Measurements from ENCODE around the gene LCP2. TPM values are rescaled to one million over a fixed set of nuclear protein-coding genes. Genes with fewer than 3 reads are reported as not detected.

The LCP2 gene
- total and polyA plus RNA-seq, 2 of the 8 experiments (the other 6 are each of a cell fraction or from before 2014, with no cell fraction given), result 0.26 to 0.33 TPM

DNA sequence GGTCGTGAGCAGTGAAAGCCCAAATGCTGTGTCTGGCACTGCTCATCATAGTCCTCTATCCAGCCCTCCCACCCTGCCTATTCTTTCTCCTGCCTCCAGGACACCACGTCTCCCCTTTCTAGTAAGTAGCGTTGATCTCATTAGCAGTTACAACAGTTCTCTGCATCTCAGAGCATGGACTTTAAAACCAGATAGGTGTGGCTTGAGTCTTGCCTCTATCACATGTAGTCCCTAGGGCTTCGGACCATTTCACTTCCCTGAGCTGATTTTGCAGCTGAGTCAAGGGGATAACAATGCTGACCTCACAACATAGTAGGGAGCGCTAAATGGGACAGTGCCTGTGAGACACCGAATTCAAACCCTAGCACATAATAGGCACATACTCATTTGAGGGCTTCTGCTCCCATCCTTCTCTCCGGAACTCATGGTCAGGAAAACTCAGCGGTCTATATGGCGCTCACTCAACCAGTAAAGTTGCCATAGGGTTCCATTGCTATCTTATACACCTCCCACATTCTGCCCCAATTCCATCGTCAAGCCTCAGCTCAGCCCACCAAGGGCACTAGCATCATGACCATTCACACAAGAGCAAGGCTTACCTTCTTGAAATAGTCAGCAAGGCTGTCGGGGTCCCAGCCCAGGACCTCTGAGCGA is 515 bp downstream of the LCP2 start:
- Histone ChIP-seq H3K23ac (ENCODE audit: insufficient read length) (no peak overlapping the region), H3K79me1 (ENCODE audit: low read depth, low read length) (no peaks in the 10 kb centered on the region), H3K36me3 (ENCODE audit: control insufficient read depth in 2 of 4, insufficient read depth in 4 of 4, low read length in 3 of 4) (no peaks in the 10 kb centered on the region), H2BK5ac (ENCODE audit: low read depth, low read length) (no peak overlapping the region), H3K23me2 (ENCODE audit: low read depth, low read length) (no peaks in the 10 kb centered on the region), H3K9ac (replicated peaks in 1 of 4; ENCODE audit: extremely low read depth in 1 of 4, low read depth in 3 of 4, low read length in 3 of 4) (no peak overlapping the region), H3K4me3 (ENCODE audit: extremely low read depth in 1 of 4, insufficient read depth in 2 of 4, low read depth in 3 of 4, low read length in 4 of 4) (no peak overlapping the region), H2AK5ac (ENCODE audit: low read depth, low read length) (no peak overlapping the region), H3K56ac (replicated peaks; ENCODE audit: insufficient read length, low read depth, low read length) (no peak overlapping the region), H2BK12ac (ENCODE audit: low read depth, low read length) (no peak overlapping the region), H3K9me3 (ENCODE audit: insufficient read depth in 2 of 2, low read depth in 1 of 2, low read length in 1 of 2) (no peaks in the 10 kb centered on the region), H2BK120ac (replicated peaks; ENCODE audit: low read depth, low read length) (no peak overlapping the region), H3K4me2 (ENCODE audit: insufficient read depth in 1 of 2, low read depth in 2 of 2, low read length in 2 of 2) (no peak overlapping the region), H4K8ac (ENCODE audit: extremely low read depth, insufficient read depth, low read length) (no peak overlapping the region), H3K79me2 (ENCODE audit: control insufficient read depth in 1 of 2, insufficient read depth in 2 of 2, low read length in 2 of 2) (no peaks in the 10 kb centered on the region), H3K27ac (ENCODE audit: low read depth, low read length) (no peak overlapping the region), H3K4ac (replicated peaks; ENCODE audit: insufficient read length, low read depth, low read length) (no peak overlapping the region), H3K27me3 (replicated peaks in 1 of 4; ENCODE audit: control insufficient read depth in 3 of 4, extremely low read depth in 1 of 4, insufficient read depth in 3 of 4, low read length in 3 of 4) (peaks cover 0 to 1% (median 0%) of the 10 kb centered on the region in 4 experiments; a peak in 3 of 7 replicates), H3K18ac (ENCODE audit: extremely low read depth, low read length) (no peak overlapping the region), H2AFZ (ENCODE audit: low read length) (no peak overlapping the region), H4K20me1 (replicated peaks in 1 of 2; ENCODE audit: control insufficient read depth in 1 of 2, insufficient read depth in 2 of 2, low read length in 2 of 2) (no peaks in the 10 kb centered on the region), H2BK15ac (ENCODE audit: low read length) (no peak overlapping the region), H4K91ac (replicated peaks; ENCODE audit: insufficient read length, low read length) (no peak overlapping the region), H3K14ac (ENCODE audit: insufficient read length) (no peak overlapping the region), H2BK20ac (ENCODE audit: low read length) (no peak overlapping the region), H4K5ac (ENCODE audit: insufficient read length, low read depth, low read length) (no peak overlapping the region), H3K4me1 (replicated peaks in 1 of 4; ENCODE audit: control insufficient read depth in 3 of 4, insufficient read depth in 4 of 4, low read length in 3 of 4) (peaks cover 0 to 6% (median 1%) of the 10 kb centered on the region in 4 experiments; a peak in 3 of 7 replicates)
- FAIRE-seq (no peak), DNase-seq (ENCODE audit: low read depth in 1 of 2, low spot score in 2 of 2) (no peak)
- ChIA-PET POLR2A (ENCODE audit: partially characterized antibody) (interaction anchor here (1.1 kb wide), 1 partner anchor 18 kb away, joined by 5 read pairs; no protein-coding TSS in a partner anchor), CTCF (ENCODE audit: partially characterized antibody) (interaction anchor here (0.7 to 2.4 kb wide), 12 partner anchors 8 to 71 kb away, joined by 3 to 12 read pairs (median 4); no protein-coding TSS in a partner anchor)
- WGBS, 2 experiments (ENCODE audit: extremely low coverage in 1 of 2, insufficient coverage in 1 of 2, insufficient read length in 1 of 2, insufficient replicate concordance in 2 of 2, low coverage in 1 of 2, low lambda C conversion rate in 2 of 2, missing lambda C conversion rate in 1 of 2), result 93% methylated on average over 12 of the region's 12 CpGs; no CpG with 5 or more reads in 1 of the 2 experiments
- TF ChIP-seq HDAC2 (IDR thresholded peaks at IDR 0.05; ENCODE audit: borderline replicate concordance in 1 of 2, low read depth in 2 of 2, low read length in 2 of 2) (no peak), YY1 (IDR thresholded peaks at IDR 0.05; ENCODE audit: low read depth, low read length) (no peak)

Measured in H1 (cell line).